HG03432 (cell line): ENCODE data around the gene SIRT1.
"Not testable (repeated sequence)": the region's sequence is repeated elsewhere in the genome, so short reads cannot be mapped to it uniquely, and the experiment has no call there.

Source experiments
- ATAC-seq: cut with Tn5 transposase; IDR thresholded peaks from one replicate; pipeline ENCODE4 v1.9.1; 2021; ENCODE audit warnings: mild to moderate bottlenecking, moderate library complexity; ENCODE audit not compliant: unreplicated experiment

Gene SIRT1

GRCh38 chr10:67955614-67956013 is 71.2 kb downstream of the SIRT1 start:
- ATAC-seq, result no peak

GRCh38 chr10:67959839-67960476 is 75.5 kb downstream of the SIRT1 start:
- ATAC-seq, result no peak

GRCh38 chr10:67965456-67965855 is 81.0 kb downstream of the SIRT1 start:
- no peak for ATAC-seq

- not testable (repeated sequence) for ATAC-seq
These were observed 81.6 kb downstream of the SIRT1 start for GRCh38 chr10:67966035-67966434.
